ENCODE measurements around the gene CD101.

Gene CD101

GRCh38 chr1:116981521-116982037, 20.0 kb upstream of the CD101 start:
- DNase-seq (ENCODE audit: insufficient read length, low spot score) (no peak), FAIRE-seq (no peak)
- TF ChIP-seq POLR2A (IDR thresholded peaks at IDR 0.05; ENCODE audit: low read depth, low read length): no peak

GRCh38 chr1:116982319-116983004, 19.1 kb upstream of the CD101 start:
- FAIRE-seq (no peak), DNase-seq (ENCODE audit: insufficient read length, low spot score) (no peak)
- TF ChIP-seq POLR2A (IDR thresholded peaks at IDR 0.05; ENCODE audit: low read depth, low read length): no peak

GRCh38 chr1:116983112-116983511, 18.4 kb upstream of the CD101 start:
- no peak for FAIRE-seq

GRCh38 chr1:116983678-116984077, 17.9 kb upstream of the CD101 start:
- FAIRE-seq (no peak), DNase-seq (ENCODE audit: insufficient read length, low spot score) (no peak)
- TF ChIP-seq POLR2A (IDR thresholded peaks at IDR 0.05; ENCODE audit: low read depth, low read length): no peak

More at GRCh38 chr1:116983112-116983511, 18.4 kb upstream of the CD101 start:
- no peak for TF ChIP-seq POLR2A (IDR thresholded peaks at IDR 0.05; ENCODE audit: low read depth, low read length)
- DNase-seq (ENCODE audit: insufficient read length, low spot score): no peak

GRCh38 chr1:116984406-116985160, 17.0 kb upstream of the CD101 start:
- DNase-seq (ENCODE audit: insufficient read length, low spot score) (no peak), FAIRE-seq (no peak)
- TF ChIP-seq POLR2A (IDR thresholded peaks at IDR 0.05; ENCODE audit: low read depth, low read length): no peak

GRCh38 chr1:116986421-116987255, 14.9 kb upstream of the CD101 start:
- FAIRE-seq: no peak
- no peak for DNase-seq (ENCODE audit: insufficient read length, low spot score)
- TF ChIP-seq POLR2A (IDR thresholded peaks at IDR 0.05; ENCODE audit: low read depth, low read length): no peak

GRCh38 chr1:116987256-116987555, 14.4 kb upstream of the CD101 start:
- FAIRE-seq (no peak), DNase-seq (ENCODE audit: insufficient read length, low spot score) (no peak)
- TF ChIP-seq POLR2A (IDR thresholded peaks at IDR 0.05; ENCODE audit: low read depth, low read length): no peak

GRCh38 chr1:116988248-116988647, 13.3 kb upstream of the CD101 start:
- no peak for TF ChIP-seq POLR2A (IDR thresholded peaks at IDR 0.05; ENCODE audit: low read depth, low read length)
- FAIRE-seq (no peak), DNase-seq (ENCODE audit: insufficient read length, low spot score) (no peak)

GRCh38 chr1:116988908-116989307, 12.7 kb upstream of the CD101 start:
- TF ChIP-seq POLR2A (IDR thresholded peaks at IDR 0.05; ENCODE audit: low read depth, low read length): no peak
- FAIRE-seq (no peak), DNase-seq (ENCODE audit: insufficient read length, low spot score) (no peak)

- FAIRE-seq (no peak), DNase-seq (ENCODE audit: insufficient read length, low spot score) (no peak)
- TF ChIP-seq POLR2A (IDR thresholded peaks at IDR 0.05; ENCODE audit: low read depth, low read length): no peak
These were observed 11.7 kb upstream of the CD101 start for GRCh38 chr1:116989835-116990234.

- TF ChIP-seq POLR2A (IDR thresholded peaks at IDR 0.05; ENCODE audit: low read depth, low read length): no peak
- DNase-seq (ENCODE audit: insufficient read length, low spot score) (no peak), FAIRE-seq (no peak)
These were observed 10.9 kb upstream of the CD101 start for GRCh38 chr1:116990612-116991151.

GRCh38 chr1:116991171-116991845, 10.3 kb upstream of the CD101 start:
- no peak for FAIRE-seq
- DNase-seq (ENCODE audit: insufficient read length, low spot score): no peak
- no peak for TF ChIP-seq POLR2A (IDR thresholded peaks at IDR 0.05; ENCODE audit: low read depth, low read length)

GRCh38 chr1:116991918-116992317, 9.6 kb upstream of the CD101 start:
- FAIRE-seq (no peak), DNase-seq (ENCODE audit: insufficient read length, low spot score) (no peak)

More at GRCh38 chr1:116991918-116992317, 9.6 kb upstream of the CD101 start:
- TF ChIP-seq POLR2A (IDR thresholded peaks at IDR 0.05; ENCODE audit: low read depth, low read length): no peak
